Testis (tissue), 3 donors: ENCODE measurements around the gene ADGRD1. TPM values are rescaled to one million over a fixed set of nuclear protein-coding genes. Genes with fewer than 3 reads are reported as not detected.

Experiments
- DNase-seq: peaks from one replicate; pipeline ENCODE4 v3.0.0-alpha.2; 2019
- H3K27ac ChIP-seq, 2 donors: fragments of 200-600 bp; sonication (generic); one replicate each; pipeline ENCODE4 v1.5.1; 2019
- H3K27me3 ChIP-seq: fragments of 200-600 bp; sonication (generic); one replicate; pipeline ENCODE4 v1.5.1; 2019
- H3K36me3 ChIP-seq: fragments of 200-600 bp; sonication (generic); one replicate; pipeline ENCODE4 v1.5.1; 2017; ENCODE audit warnings: low read depth; ENCODE audit errors: missing control alignments
- H3K4me1 ChIP-seq: fragments of 200-600 bp; sonication (generic); one replicate; pipeline ENCODE4 v1.5.1; 2019
- H3K4me3 ChIP-seq, 2 donors: fragments of 200-600 bp; sonication (generic); one replicate each; pipeline ENCODE4 v1.5.1; 2017 to 2019
- H3K9me3 ChIP-seq: fragments of 200-600 bp; sonication (generic); one replicate; pipeline ENCODE4 v1.5.1; 2017
- CTCF ChIP-seq, 3 experiments: fragments of 450-650 bp in 2 of 3; fragments of 200-600 bp in 1 of 3; sonication (generic) in 1 of 3; IDR thresholded peaks; one replicate each; pipeline ENCODE4 v1.5.1; 2016 to 2019; ENCODE audit warnings: antibody characterized with exemption in 3 of 3, mild to moderate bottlenecking in 2 of 3, moderate library complexity in 1 of 3
- POLR2A ChIP-seq: fragments of 450-650 bp; IDR thresholded peaks from one replicate; pipeline ENCODE4 v1.6.1; 2017; ENCODE audit warnings: antibody characterized with exemption, mild to moderate bottlenecking, moderate library complexity
- WGBS, 2 donors: methylation state at CpG; one replicate each; pipeline ENCODE4 v1.1.5; 2018; 5-methylcytosine and 5-hydroxymethylcytosine counted together
- intact Hi-C: fragments of 100-400 bp; cut with DNase I; formaldehyde crosslinking; loops from one replicate; pipeline ENCODE4 v1.15.1; 2023; ENCODE audit warnings: low total_unique reads
- polyA plus RNA-seq: library from polyadenylated mRNA; stranded (reverse); fragments of 350-450 nt; fragmentation: Illumina TruSeq; extraction: RNeasy Lipid Tissue Mini Kit (QIAGEN cat#74804); gene quantifications from one replicate; pipeline ENCODE4 v1.2.3, GENCODE V29; 2014; ENCODE audit warnings: low read depth, low replicate concordance; ENCODE audit not compliant: insufficient read depth
- total RNA-seq, 2 donors: library from RNA; depleted of rRNA; stranded (reverse); fragments of >200 nt; gene quantifications; one replicate each; pipeline ENCODE4 v1.2.3, GENCODE V29; 2016

The ADGRD1 gene
- total and polyA plus RNA-seq, 3 donors from 2014 or later: 27.2 to 43.2 (median 42.8) TPM

- WGBS, 2 donors: 82 to 89% methylated on average over 14 of the region's 14 CpGs
- DNase-seq: no peak
- intact Hi-C loops: no loop called here
- TF ChIP-seq POLR2A: no peak
- TF ChIP-seq CTCF (IDR thresholded peaks at IDR 0.05): no peak
- no peak overlapping the region for H3K27ac ChIP-seq
- no peak overlapping the region for H3K4me3 ChIP-seq
- no peaks in the 10 kb centered on the region for H3K27me3 ChIP-seq
- no peaks in the 10 kb centered on the region for H3K36me3 ChIP-seq
- no peaks in the 10 kb centered on the region for H3K9me3 ChIP-seq
- no peaks in the 10 kb centered on the region for H3K4me1 ChIP-seq
Measured at GRCh38 chr12:131014343-131014742, 60.6 kb downstream of the ADGRD1 start.

GRCh38 chr12:131015581-131016337, 62.1 kb downstream of the ADGRD1 start:
- TF ChIP-seq CTCF (IDR thresholded peaks at IDR 0.05): no peak
- TF ChIP-seq POLR2A: no peak
- 91 to 94% methylated on average over 15 of the region's 15 CpGs for WGBS, 2 donors
- no peak for DNase-seq
- H3K36me3 ChIP-seq: no peaks in the 10 kb centered on the region
- no peaks in the 10 kb centered on the region for H3K27me3 ChIP-seq
- no peak overlapping the region for H3K27ac ChIP-seq
- H3K4me3 ChIP-seq: no peak overlapping the region
- H3K9me3 ChIP-seq: no peaks in the 10 kb centered on the region
- H3K4me1 ChIP-seq: no peaks in the 10 kb centered on the region
- intact Hi-C loops: no loop called here

- no peak for DNase-seq
- Histone ChIP-seq H3K27ac (no peak overlapping the region), H3K4me3 (no peak overlapping the region), H3K4me1 (no peaks in the 10 kb centered on the region), H3K27me3 (no peaks in the 10 kb centered on the region), H3K36me3 (no peaks in the 10 kb centered on the region), H3K9me3 (no peaks in the 10 kb centered on the region)
- no peak for TF ChIP-seq POLR2A
- intact Hi-C loops: no loop called here
Measured at GRCh38 chr12:131017477-131017991, 63.8 kb downstream of the ADGRD1 start.

GRCh38 chr12:131018019-131018620, 64.4 kb downstream of the ADGRD1 start:
- H3K36me3 ChIP-seq: no peaks in the 10 kb centered on the region
- H3K4me1 ChIP-seq: no peaks in the 10 kb centered on the region
- WGBS, 2 donors: 87 to 88% methylated on average over 25 to 28 of the region's 28 CpGs
- no peaks in the 10 kb centered on the region for H3K9me3 ChIP-seq
- H3K27ac ChIP-seq: no peak overlapping the region
- TF ChIP-seq CTCF (IDR thresholded peaks at IDR 0.05) (no peak), POLR2A (no peak)
- no peaks in the 10 kb centered on the region for H3K27me3 ChIP-seq
- no peak for DNase-seq
- intact Hi-C loops: no loop called here
- H3K4me3 ChIP-seq: no peak overlapping the region

DNA sequence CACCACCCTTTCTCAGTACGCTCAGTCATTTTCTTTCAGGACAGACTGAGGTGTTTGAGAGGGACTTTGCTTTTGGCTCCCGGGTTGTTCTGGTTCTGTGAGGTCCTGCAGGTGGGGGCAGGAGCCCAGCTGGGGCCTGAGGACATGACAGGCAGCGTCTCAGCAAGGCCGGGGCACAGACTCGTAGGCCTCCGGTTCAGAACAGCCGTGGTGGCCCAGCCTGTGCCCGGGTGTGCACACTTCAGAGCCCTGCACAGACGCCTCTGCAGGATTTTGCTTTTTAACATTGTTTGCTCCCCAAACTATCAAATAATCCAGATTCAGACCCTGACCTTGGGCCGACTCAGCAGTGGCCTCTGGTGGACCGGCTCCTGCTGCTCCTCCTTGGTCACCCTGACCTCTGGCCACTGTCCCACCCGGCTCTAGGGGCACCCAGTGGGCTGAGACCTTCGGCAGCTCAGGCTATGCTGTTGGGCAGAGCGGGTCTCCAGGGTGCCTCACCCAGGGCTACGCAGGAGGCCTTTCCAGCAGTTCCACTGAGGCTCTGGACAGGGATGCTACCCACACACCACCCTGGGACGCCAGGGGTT, 65.2 kb downstream of the ADGRD1 start:
- H3K4me3 ChIP-seq: no peak overlapping the region
- H3K27me3 ChIP-seq: no peaks in the 10 kb centered on the region
- no peaks in the 10 kb centered on the region for H3K4me1 ChIP-seq
- no peak for DNase-seq
- no peaks in the 10 kb centered on the region for H3K9me3 ChIP-seq
- no peaks in the 10 kb centered on the region for H3K36me3 ChIP-seq
- H3K27ac ChIP-seq: no peak overlapping the region
- intact Hi-C loops: no loop called here
- TF ChIP-seq CTCF (IDR thresholded peaks at IDR 0.05) (peak in 1 of 3 experiments; percentile 7), POLR2A (no peak)
- WGBS, 2 donors: 66 to 76% methylated on average over 10 to 16 of the region's 16 CpGs
